ENCODE measurements around the gene HRCT1.

GRCh38 chr9:35948901-35949318 lies 42.9 kb downstream of the HRCT1 start:
- no peak for TF ChIP-seq CTCF (conservative IDR thresholded peaks at IDR 0.05; ENCODE audit: low read depth in 2 of 2)
- no peak for TF ChIP-seq POLR2AphosphoS5 (IDR thresholded peaks at IDR 0.05; ENCODE audit: low read depth)
- no peak for TF ChIP-seq EZH2 (IDR thresholded peaks at IDR 0.05; ENCODE audit: low read depth, unreplicated experiment)
- no peak for TF ChIP-seq REST (IDR thresholded peaks at IDR 0.05; ENCODE audit: unreplicated experiment)
